ENCODE results near the gene TLR7.

The TLR7 gene

GRCh38 chrX:12894074-12895030 lies 27.5 kb downstream of the TLR7 start:
- no peak overlapping the region for H3K4me3 ChIP-seq (replicated peaks in 1 of 2; ENCODE audit: low read depth in 2 of 2, low read length in 2 of 2)
- peak; percentile 34 to 35 for DNase-seq (ENCODE audit: low read depth in 2 of 2)
- TF ChIP-seq CTCF (IDR thresholded peaks at IDR 0.05; ENCODE audit: low read depth, low read length), result peak; percentile 65

GRCh38 chrX:12895866-12896265 lies 29.0 kb downstream of the TLR7 start:
- TF ChIP-seq CTCF (IDR thresholded peaks at IDR 0.05; ENCODE audit: low read depth, low read length), result no peak
- no peak overlapping the region for H3K4me3 ChIP-seq (replicated peaks in 1 of 2; ENCODE audit: low read depth in 2 of 2, low read length in 2 of 2)
- peak; percentile 6 to 38 for DNase-seq (ENCODE audit: low read depth in 2 of 2)

GRCh38 chrX:12896935-12897334 lies 30.1 kb downstream of the TLR7 start:
- TF ChIP-seq CTCF (IDR thresholded peaks at IDR 0.05; ENCODE audit: low read depth, low read length), result no peak
- DNase-seq (ENCODE audit: low read depth in 2 of 2), result no peak
- H3K4me3 ChIP-seq (replicated peaks in 1 of 2; ENCODE audit: low read depth in 2 of 2, low read length in 2 of 2), result no peak overlapping the region

GRCh38 chrX:12898073-12898472 lies 31.2 kb downstream of the TLR7 start:
- TF ChIP-seq CTCF (IDR thresholded peaks at IDR 0.05; ENCODE audit: low read depth, low read length), result no peak
- no peak for DNase-seq (ENCODE audit: low read depth in 2 of 2)
- H3K4me3 ChIP-seq (replicated peaks in 1 of 2; ENCODE audit: low read depth in 2 of 2, low read length in 2 of 2), result no peak overlapping the region

- no peak for TF ChIP-seq CTCF (IDR thresholded peaks at IDR 0.05; ENCODE audit: low read depth, low read length)
- DNase-seq (ENCODE audit: low read depth in 2 of 2), result no peak
- no peak overlapping the region for H3K4me3 ChIP-seq (replicated peaks in 1 of 2; ENCODE audit: low read depth in 2 of 2, low read length in 2 of 2)
Observed at GRCh38 chrX:12899506-12899905, 32.6 kb downstream of the TLR7 start.

GRCh38 chrX:12901486-12901885 lies 34.6 kb downstream of the TLR7 start:
- H3K4me3 ChIP-seq (replicated peaks in 1 of 2; ENCODE audit: low read depth in 2 of 2, low read length in 2 of 2), result no peak overlapping the region
- peak; percentile 59 to 60 for DNase-seq (ENCODE audit: low read depth in 2 of 2)
- peak; percentile 33 for TF ChIP-seq CTCF (IDR thresholded peaks at IDR 0.05; ENCODE audit: low read depth, low read length)
